Body of pancreas (tissue), 4 donors: ENCODE results near the gene YWHAB. TPM values are rescaled to one million over a fixed set of nuclear protein-coding genes. Genes with fewer than 3 reads are reported as not detected.

Experiments
- ATAC-seq: fragments of 150-250 bp; one replicate; pipeline ENCODE4 v1.9.1; 2016
- DNase-seq, 4 donors: peaks; one replicate each; pipeline ENCODE4 v3.0.0-alpha.2; 2019
- H3K27ac ChIP-seq, 4 donors: fragments of 200-600 bp; sonication (generic); 1 replicate in 3 of 4; 2 replicates in 1 of 4; pipeline versions ENCODE4 v1.5.1 to v1.6.1; 2016 to 2019; ENCODE audit warnings: mild to moderate bottlenecking in 1 of 4, mixed read lengths in 1 of 4, moderate library complexity in 1 of 4
- H3K27me3 ChIP-seq, 2 donors: fragments of 200-600 bp; sonication (generic); one replicate each; pipeline ENCODE4 v1.6.0; 2016; ENCODE audit warnings: mild to moderate bottlenecking in 1 of 2
- H3K36me3 ChIP-seq, 2 donors: fragments of 200-600 bp; sonication (generic); replicated peaks in 1 of 2; 2 replicates each; pipeline ENCODE4 v1.5.1; 2016; ENCODE audit warnings: low read depth in 2 of 2; ENCODE audit not compliant: insufficient read depth in 1 of 2
- H3K4me1 ChIP-seq: fragments of 200-600 bp; sonication (generic); one replicate; pipeline ENCODE4 v1.6.0; 2016
- H3K4me3 ChIP-seq, 2 donors: fragments of 200-600 bp; sonication (generic); 1 replicate in 1 of 2; 2 replicates in 1 of 2; pipeline ENCODE4 v1.5.1; 2016 to 2019
- H3K9me3 ChIP-seq, 3 donors: fragments of 200-600 bp; sonication (generic); 1 replicate in 2 of 3; 2 replicates in 1 of 3; pipeline ENCODE4 v1.5.1; 2016
- CTCF ChIP-seq, 7 experiments: fragments of 450-650 bp in 4 of 7; fragments of 200-600 bp in 3 of 7; sonication (generic) in 3 of 7; IDR thresholded peaks; one replicate each; pipeline ENCODE4 v1.5.1; 2016 to 2019; ENCODE audit warnings: antibody characterized with exemption in 7 of 7
- POLR2A ChIP-seq, 3 donors: fragments of 450-650 bp; IDR thresholded peaks; one replicate each; pipeline ENCODE4 v1.6.1; 2016; ENCODE audit warnings: antibody characterized with exemption in 3 of 3, mild to moderate bottlenecking in 2 of 3
- WGBS, 2 donors: methylation state at CpG; one replicate each; pipeline ENCODE4 v1.1.5; 2017; 5-methylcytosine and 5-hydroxymethylcytosine counted together
- intact Hi-C: fragments of 100-400 bp; cut with DNase I; formaldehyde crosslinking; loops from one replicate; pipeline ENCODE4 v1.15.1; 2023
- total RNA-seq, 2 donors: library from RNA; depleted of rRNA; stranded (reverse); fragments of >200 nt; gene quantifications; one replicate each; pipeline ENCODE4 v1.1.0, GENCODE V29; 2016

The YWHAB gene
- total RNA-seq, 2 donors from 2014 or later: 49.3 to 64.9 TPM

- no peaks in the 10 kb centered on the region for H3K9me3 ChIP-seq
- TF ChIP-seq CTCF (IDR thresholded peaks at IDR 0.05): no peak
- 64 to 70% methylated on average over 5 of the region's 5 CpGs for WGBS, 2 donors
- no peak for ATAC-seq
- no peak for DNase-seq
- no peaks in the 10 kb centered on the region for H3K27me3 ChIP-seq
- no peaks in the 10 kb centered on the region for H3K36me3 ChIP-seq
- intact Hi-C loops: no loop called here
- no peaks in the 10 kb centered on the region for H3K4me1 ChIP-seq
- H3K27ac ChIP-seq: no peak overlapping the region
- no peak overlapping the region for H3K4me3 ChIP-seq
These were observed 44.7 kb upstream of the YWHAB start for GRCh38 chr20:44840826-44841225.

GRCh38 chr20:44841955-44842354, 43.5 kb upstream of the YWHAB start:
- no peak overlapping the region for H3K27ac ChIP-seq
- 50 to 69% methylated on average over 6 of the region's 6 CpGs for WGBS, 2 donors
- no peaks in the 10 kb centered on the region for H3K27me3 ChIP-seq
- H3K4me1 ChIP-seq: no peaks in the 10 kb centered on the region
- TF ChIP-seq CTCF (IDR thresholded peaks at IDR 0.05) (no peak), POLR2A (IDR thresholded peaks at IDR 0.05) (no peak)
- H3K9me3 ChIP-seq: no peaks in the 10 kb centered on the region
- no peak for DNase-seq
- no peaks in the 10 kb centered on the region for H3K36me3 ChIP-seq
- intact Hi-C loops: no loop called here
- ATAC-seq: no peak
- no peak overlapping the region for H3K4me3 ChIP-seq

GRCh38 chr20:44843876-44844275, 41.6 kb upstream of the YWHAB start:
- no peak overlapping the region for H3K27ac ChIP-seq
- no peaks in the 10 kb centered on the region for H3K4me1 ChIP-seq
- intact Hi-C loops: no loop called here
- H3K36me3 ChIP-seq: no peaks in the 10 kb centered on the region
- H3K9me3 ChIP-seq: no peaks in the 10 kb centered on the region
- H3K27me3 ChIP-seq: no peaks in the 10 kb centered on the region
- 41 to 59% methylated on average over 5 of the region's 5 CpGs for WGBS, 2 donors
- no peak for DNase-seq
- TF ChIP-seq CTCF (IDR thresholded peaks at IDR 0.05): no peak
- no peak for TF ChIP-seq POLR2A (IDR thresholded peaks at IDR 0.05)
- ATAC-seq: no peak
- no peak overlapping the region for H3K4me3 ChIP-seq

- DNase-seq: no peak
- Histone ChIP-seq H3K4me1 (no peaks in the 10 kb centered on the region), H3K27me3 (no peaks in the 10 kb centered on the region), H3K4me3 (no peak overlapping the region), H3K36me3 (no peaks in the 10 kb centered on the region), H3K9me3 (no peaks in the 10 kb centered on the region), H3K27ac (no peak overlapping the region)
- no peak for ATAC-seq
- intact Hi-C loops: no loop called here
- TF ChIP-seq CTCF (IDR thresholded peaks at IDR 0.05) (no peak), POLR2A (IDR thresholded peaks at IDR 0.05) (no peak)
- WGBS, 2 donors: 58 to 61% methylated on average over 4 of the region's 4 CpGs
These were observed 37.1 kb upstream of the YWHAB start for GRCh38 chr20:44848254-44849015.

- Histone ChIP-seq H3K27ac (no peak overlapping the region), H3K9me3 (no peaks in the 10 kb centered on the region), H3K27me3 (no peaks in the 10 kb centered on the region), H3K4me1 (no peaks in the 10 kb centered on the region), H3K36me3 (no peaks in the 10 kb centered on the region), H3K4me3 (no peak overlapping the region)
- no peak for TF ChIP-seq CTCF (IDR thresholded peaks at IDR 0.05)
- WGBS, 2 donors: 56 to 64% methylated on average over 1 of the region's 1 CpG
- DNase-seq (no peak), ATAC-seq (no peak)
- intact Hi-C loops: no loop called here
These were observed 35.8 kb upstream of the YWHAB start for GRCh38 chr20:44849703-44850102.
